Common myeloid progenitor, CD34-positive (primary cell): Measurements from ENCODE around the gene ACOXL.

ENCODE experiments used
- CTCF ChIA-PET: fragments of 350-600 bp; sonication (Branson Sonifier 250); formaldehyde crosslinking; loops from one replicate; lab custom pipeline; 2021; ENCODE audit warnings: antibody characterized with exemption; lab: Charles Lee
- POLR2A ChIA-PET: fragments of 350-600 bp; sonication (Branson Sonifier 250); formaldehyde crosslinking; loops from one replicate; lab custom pipeline; 2021; ENCODE audit warnings: antibody characterized with exemption; lab: Charles Lee
- DNase-seq, 3 donors: peaks; one replicate each; pipeline versions ENCODE4 v3.0.0 to v3.0.0-alpha.2; 2013
- H3K27ac ChIP-seq, 2 experiments: 1 replicate in 1 of 2; 2 replicates in 1 of 2; pipeline ENCODE4 v1.7.0; 2013; ENCODE audit warnings: inconsistent platforms in 2 of 2, low read length in 2 of 2, mild to moderate bottlenecking in 2 of 2, low read depth in 1 of 2, moderate library complexity in 1 of 2; ENCODE audit not compliant: severe bottlenecking in 2 of 2, insufficient read depth in 1 of 2, poor library complexity in 1 of 2
- H3K27me3 ChIP-seq, 5 experiments: replicated peaks in 2 of 5; 1 replicate in 3 of 5; 2 replicates in 2 of 5; pipeline versions ENCODE4 v1.6.1 to v1.7.0; 2013; ENCODE audit warnings: low read length in 4 of 5, mild to moderate bottlenecking in 2 of 5, moderate library complexity in 2 of 5, inconsistent platforms in 1 of 5; ENCODE audit not compliant: insufficient read depth in 5 of 5, control insufficient read depth in 4 of 5
- H3K36me3 ChIP-seq, 4 experiments: 1 replicate in 2 of 4; 2 replicates in 2 of 4; pipeline versions ENCODE4 v1.6.1 to v1.7.0; 2013; ENCODE audit warnings: low read length in 3 of 4, control low read depth in 1 of 4, mild to moderate bottlenecking in 1 of 4; ENCODE audit not compliant: control insufficient read depth in 4 of 4, insufficient read depth in 4 of 4
- H3K4me1 ChIP-seq, 4 experiments: 1 replicate in 3 of 4; 2 replicates in 1 of 4; pipeline versions ENCODE4 v1.6.1 to v1.7.1; 2013; ENCODE audit warnings: low read length in 3 of 4, mild to moderate bottlenecking in 3 of 4, control low read depth in 1 of 4, inconsistent platforms in 1 of 4, moderate library complexity in 1 of 4; ENCODE audit not compliant: control insufficient read depth in 4 of 4, insufficient read depth in 4 of 4; ENCODE audit errors: control extremely low read depth in 1 of 4
- H3K4me3 ChIP-seq, 7 experiments: 1 replicate in 4 of 7; 2 replicates in 3 of 7; pipeline versions ENCODE4 v1.5.1 to v1.7.0; 2013; ENCODE audit warnings: mild to moderate bottlenecking in 7 of 7, low read length in 6 of 7, moderate library complexity in 6 of 7, inconsistent platforms in 2 of 7, low read depth in 2 of 7, control low read depth in 1 of 7; ENCODE audit not compliant: insufficient read depth in 4 of 7, control insufficient read depth in 1 of 7; ENCODE audit errors: extremely low read depth in 1 of 7
- H3K9me3 ChIP-seq, 5 experiments: 1 replicate in 4 of 5; 2 replicates in 1 of 5; pipeline versions ENCODE4 v1.6.1 to v1.7.1; 2013; ENCODE audit warnings: low read length in 4 of 5, mild to moderate bottlenecking in 2 of 5, inconsistent platforms in 1 of 5, low read depth in 1 of 5, moderate library complexity in 1 of 5; ENCODE audit not compliant: control insufficient read depth in 4 of 5, insufficient read depth in 2 of 5; ENCODE audit errors: control extremely low read depth in 1 of 5
- WGBS: methylation state at CpG from one replicate; pipeline ENCODE4 v1.1.5; 2013; ENCODE audit not compliant: insufficient coverage; 5-methylcytosine and 5-hydroxymethylcytosine counted together

Gene ACOXL

GRCh38 chr2:110780461-110780860, 48.1 kb downstream of the ACOXL start:
- Histone ChIP-seq H3K27me3 (peaks cover 0 to 5% (median 0%) of the 10 kb centered on the region in 5 experiments), H3K4me1 (no peaks in the 10 kb centered on the region), H3K27ac (no peak overlapping the region), H3K4me3 (no peak overlapping the region), H3K36me3 (no peaks in the 10 kb centered on the region), H3K9me3 (no peaks in the 10 kb centered on the region)
- POLR2A ChIA-PET, result interaction anchor here (1.0 kb wide), 1 partner anchor 12 kb away, joined by 9 read pairs; no protein-coding TSS in a partner anchor
- 95% methylated on average over 3 of the region's 3 CpGs for WGBS
- no peak for DNase-seq
- CTCF ChIA-PET, result interaction anchor here (0.6 to 0.9 kb wide), 2 partner anchors 12 to 32 kb away, joined by 3 read pairs; no protein-coding TSS in a partner anchor

- H3K4me3 ChIP-seq, result no peak overlapping the region
- ChIA-PET CTCF (interaction anchor here (1.0 kb wide), 1 partner anchor 68 kb away, joined by 7 read pairs; no protein-coding TSS in a partner anchor), POLR2A (interaction anchor here (0.6 kb wide), 1 partner anchor 15 kb away, joined by 3 read pairs; no protein-coding TSS in a partner anchor)
- H3K4me1 ChIP-seq, result no peaks in the 10 kb centered on the region
- H3K9me3 ChIP-seq, result no peaks in the 10 kb centered on the region
- no peak for DNase-seq
- 89% methylated on average over 3 of the region's 3 CpGs for WGBS
- H3K36me3 ChIP-seq, result no peaks in the 10 kb centered on the region
- peaks cover 0 to 5% (median 0%) of the 10 kb centered on the region in 5 experiments for H3K27me3 ChIP-seq
- H3K27ac ChIP-seq, result no peak overlapping the region
These were observed 51.0 kb downstream of the ACOXL start for GRCh38 chr2:110783196-110783873.

GRCh38 chr2:110784047-110784631, 51.8 kb downstream of the ACOXL start:
- WGBS, result 96% methylated on average over 3 of the region's 10 CpGs
- POLR2A ChIA-PET, result no interaction called here
- H3K27me3 ChIP-seq, result peaks cover 0 to 7% (median 4%) of the 10 kb centered on the region in 5 experiments

GRCh38 chr2:110785439-110785838, 53.1 kb downstream of the ACOXL start:
- H3K27me3 ChIP-seq, result peaks cover 0 to 7% (median 4%) of the 10 kb centered on the region in 5 experiments
- no peaks in the 10 kb centered on the region for H3K36me3 ChIP-seq
- WGBS, result no CpG with 5 or more reads among the region's 2 CpGs
- H3K9me3 ChIP-seq, result no peaks in the 10 kb centered on the region
- DNase-seq, result no peak
- H3K27ac ChIP-seq, result no peak overlapping the region
- ChIA-PET POLR2A (no interaction called here), CTCF (no interaction called here)
- H3K4me3 ChIP-seq, result no peak overlapping the region
- no peaks in the 10 kb centered on the region for H3K4me1 ChIP-seq

More at GRCh38 chr2:110784047-110784631, 51.8 kb downstream of the ACOXL start:
- DNase-seq, result no peak
- H3K36me3 ChIP-seq, result no peaks in the 10 kb centered on the region
- no peaks in the 10 kb centered on the region for H3K4me1 ChIP-seq
- H3K9me3 ChIP-seq, result no peaks in the 10 kb centered on the region
- no peak overlapping the region for H3K27ac ChIP-seq
- H3K4me3 ChIP-seq, result no peak overlapping the region
- CTCF ChIA-PET, result interaction anchor here (1.0 kb wide), 1 partner anchor 68 kb away, joined by 7 read pairs; no protein-coding TSS in a partner anchor

GRCh38 chr2:110788976-110789375, 56.6 kb downstream of the ACOXL start:
- H3K27me3 ChIP-seq, result peaks cover 0 to 24% (median 8%) of the 10 kb centered on the region in 5 experiments
- ChIA-PET POLR2A (no interaction called here), CTCF (no interaction called here)
- no peaks in the 10 kb centered on the region for H3K9me3 ChIP-seq
- DNase-seq, result no peak
- no peaks in the 10 kb centered on the region for H3K4me1 ChIP-seq
- no peak overlapping the region for H3K4me3 ChIP-seq
- no peaks in the 10 kb centered on the region for H3K36me3 ChIP-seq
- WGBS, result 94% methylated on average over 2 of the region's 2 CpGs
- H3K27ac ChIP-seq, result no peak overlapping the region

- Histone ChIP-seq H3K4me3 (no peak overlapping the region), H3K27ac (no peak overlapping the region), H3K27me3 (peaks cover 0 to 24% (median 8%) of the 10 kb centered on the region in 5 experiments), H3K36me3 (no peaks in the 10 kb centered on the region), H3K9me3 (no peaks in the 10 kb centered on the region), H3K4me1 (no peaks in the 10 kb centered on the region)
- ChIA-PET CTCF (no interaction called here), POLR2A (interaction anchor here (0.5 kb wide), 1 partner anchor 312 kb away, joined by 9 read pairs; no protein-coding TSS in a partner anchor)
- 93% methylated on average over 4 of the region's 4 CpGs for WGBS
- DNase-seq, result no peak
These were observed 57.3 kb downstream of the ACOXL start for GRCh38 chr2:110789706-110790105.

GRCh38 chr2:110790907-110791306, 58.5 kb downstream of the ACOXL start:
- no peak overlapping the region for H3K4me3 ChIP-seq
- H3K9me3 ChIP-seq, result no peaks in the 10 kb centered on the region
- DNase-seq, result no peak
- no peaks in the 10 kb centered on the region for H3K36me3 ChIP-seq
- ChIA-PET POLR2A (no interaction called here), CTCF (interaction anchor here (1.5 kb wide), 1 partner anchor 9 kb away, joined by 4 read pairs; no protein-coding TSS in a partner anchor)
- H3K27me3 ChIP-seq, result peaks cover 0 to 29% (median 6%) of the 10 kb centered on the region in 5 experiments
- H3K4me1 ChIP-seq, result no peaks in the 10 kb centered on the region
- no peak overlapping the region for H3K27ac ChIP-seq
